ENCODE data around the gene GNMT. TPM values are rescaled to one million over a fixed set of nuclear protein-coding genes. Genes with fewer than 3 reads are reported as not detected.

The GNMT gene
- total RNA-seq, 1 donor from 2014 or later, result 0.77 TPM

DNA sequence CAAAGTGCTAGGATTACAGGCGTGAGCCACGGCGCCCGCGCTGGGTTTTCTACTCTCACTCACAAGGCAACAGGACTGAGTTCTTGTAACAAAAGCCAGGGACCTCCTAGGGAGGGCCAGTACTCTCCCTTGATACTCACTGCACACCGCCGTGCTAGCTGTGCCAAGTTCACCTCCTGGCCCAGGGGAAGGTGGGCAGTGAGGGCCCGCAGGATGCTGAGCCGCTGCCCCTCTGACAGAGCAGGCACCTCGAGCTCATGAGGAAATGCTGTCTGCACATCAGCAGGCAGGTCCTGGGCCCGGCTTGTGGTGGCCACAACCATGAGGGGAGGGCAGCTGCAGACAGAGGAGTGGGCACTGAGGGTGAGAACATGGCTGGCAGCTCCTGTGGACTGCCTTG, 6.7 kb downstream of the GNMT start:
- Histone ChIP-seq H3K4me1 (peaks cover 11% of the 10 kb centered on the region), H3K27me3 (ENCODE audit: low read depth) (no peaks in the 10 kb centered on the region), H3K36me3 (peaks cover 79% of the 10 kb centered on the region), H3K27ac (replicated peaks) (no peak overlapping the region), H3K4me3 (no peak overlapping the region), H3K9me3 (replicated peaks) (no peaks in the 10 kb centered on the region)
- TF ChIP-seq, protein P1, sequence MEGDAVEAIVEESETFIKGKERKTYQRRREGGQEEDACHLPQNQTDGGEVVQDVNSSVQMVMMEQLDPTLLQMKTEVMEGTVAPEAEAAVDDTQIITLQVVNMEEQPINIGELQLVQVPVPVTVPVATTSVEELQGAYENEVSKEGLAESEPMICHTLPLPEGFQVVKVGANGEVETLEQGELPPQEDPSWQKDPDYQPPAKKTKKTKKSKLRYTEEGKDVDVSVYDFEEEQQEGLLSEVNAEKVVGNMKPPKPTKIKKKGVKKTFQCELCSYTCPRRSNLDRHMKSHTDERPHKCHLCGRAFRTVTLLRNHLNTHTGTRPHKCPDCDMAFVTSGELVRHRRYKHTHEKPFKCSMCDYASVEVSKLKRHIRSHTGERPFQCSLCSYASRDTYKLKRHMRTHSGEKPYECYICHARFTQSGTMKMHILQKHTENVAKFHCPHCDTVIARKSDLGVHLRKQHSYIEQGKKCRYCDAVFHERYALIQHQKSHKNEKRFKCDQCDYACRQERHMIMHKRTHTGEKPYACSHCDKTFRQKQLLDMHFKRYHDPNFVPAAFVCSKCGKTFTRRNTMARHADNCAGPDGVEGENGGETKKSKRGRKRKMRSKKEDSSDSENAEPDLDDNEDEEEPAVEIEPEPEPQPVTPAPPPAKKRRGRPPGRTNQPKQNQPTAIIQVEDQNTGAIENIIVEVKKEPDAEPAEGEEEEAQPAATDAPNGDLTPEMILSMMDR (IDR thresholded peaks at IDR 0.05; ENCODE audit: borderline replicate concordance), result no peak
- no peak for DNase-seq
- intact Hi-C loops (cut with micrococcal nuclease), result no loop called here

DNA sequence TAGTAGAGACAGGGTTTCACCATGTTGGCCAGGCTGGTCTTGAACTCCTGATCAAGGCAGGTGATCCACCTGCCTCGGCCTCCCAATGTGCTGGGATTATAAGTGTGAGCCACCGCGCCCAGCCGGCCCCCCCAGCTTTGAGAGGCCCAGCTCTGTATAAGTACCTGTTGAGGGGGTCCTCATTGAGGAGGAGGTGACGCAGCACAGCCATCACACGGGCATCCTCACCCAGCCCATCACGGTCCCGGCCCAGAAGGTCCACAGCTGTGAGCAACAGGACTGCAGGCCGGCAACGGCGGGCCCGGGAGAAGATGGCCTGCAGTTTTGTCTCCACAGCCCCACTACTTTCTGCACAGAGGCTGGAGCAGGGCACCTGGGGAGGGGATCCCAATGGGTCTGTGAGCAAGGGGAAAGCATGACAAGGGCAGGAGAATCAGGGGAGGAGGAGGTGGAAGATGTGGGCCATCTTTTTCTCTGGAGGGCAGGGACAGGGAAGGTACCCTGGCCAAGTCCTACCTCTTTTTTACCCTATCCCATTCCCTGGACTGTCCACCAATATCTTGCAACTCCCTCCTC, 7.7 kb downstream of the GNMT start:
- TF ChIP-seq, protein P1 (IDR thresholded peaks at IDR 0.05; ENCODE audit: borderline replicate concordance), result no peak
- no peaks in the 10 kb centered on the region for H3K9me3 ChIP-seq (replicated peaks)
- H3K36me3 ChIP-seq, result peaks cover 74% of the 10 kb centered on the region
- intact Hi-C loops (cut with micrococcal nuclease), result no loop called here
- H3K4me1 ChIP-seq, result peaks cover 11% of the 10 kb centered on the region
- no peak for DNase-seq
- no peak overlapping the region for H3K4me3 ChIP-seq
- H3K27me3 ChIP-seq (ENCODE audit: low read depth), result no peaks in the 10 kb centered on the region
- H3K27ac ChIP-seq (replicated peaks), result no peak overlapping the region

DNA sequence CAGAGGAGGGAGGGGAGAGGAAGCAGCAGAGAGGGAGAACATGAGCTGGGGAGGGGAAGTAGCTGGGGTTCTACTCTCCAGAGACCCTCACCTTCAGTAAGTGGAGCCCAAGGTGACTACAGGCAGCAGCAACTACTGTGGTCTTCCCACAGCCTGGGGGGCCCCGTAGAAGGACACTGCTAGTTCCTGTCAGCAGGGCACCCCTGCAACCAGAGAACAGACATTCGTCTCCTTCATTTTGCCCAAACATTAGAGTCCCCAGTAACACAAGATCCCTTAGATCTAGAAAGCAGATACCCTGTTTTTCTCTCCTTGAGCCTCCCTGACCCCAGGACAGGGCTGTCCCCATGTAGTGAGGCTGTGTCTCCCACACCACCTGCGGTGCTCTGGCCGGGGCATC, 8.2 kb downstream of the GNMT start:
- H3K36me3 ChIP-seq, result peaks cover 71% of the 10 kb centered on the region
- H3K4me3 ChIP-seq, result no peak overlapping the region
- H3K4me1 ChIP-seq, result peaks cover 11% of the 10 kb centered on the region
- no peaks in the 10 kb centered on the region for H3K27me3 ChIP-seq (ENCODE audit: low read depth)
- no peak for DNase-seq
- intact Hi-C loops (cut with micrococcal nuclease), result no loop called here
- H3K27ac ChIP-seq (replicated peaks), result no peak overlapping the region
- TF ChIP-seq, protein P1 (IDR thresholded peaks at IDR 0.05; ENCODE audit: borderline replicate concordance), result no peak
- H3K9me3 ChIP-seq (replicated peaks), result no peaks in the 10 kb centered on the region

DNA sequence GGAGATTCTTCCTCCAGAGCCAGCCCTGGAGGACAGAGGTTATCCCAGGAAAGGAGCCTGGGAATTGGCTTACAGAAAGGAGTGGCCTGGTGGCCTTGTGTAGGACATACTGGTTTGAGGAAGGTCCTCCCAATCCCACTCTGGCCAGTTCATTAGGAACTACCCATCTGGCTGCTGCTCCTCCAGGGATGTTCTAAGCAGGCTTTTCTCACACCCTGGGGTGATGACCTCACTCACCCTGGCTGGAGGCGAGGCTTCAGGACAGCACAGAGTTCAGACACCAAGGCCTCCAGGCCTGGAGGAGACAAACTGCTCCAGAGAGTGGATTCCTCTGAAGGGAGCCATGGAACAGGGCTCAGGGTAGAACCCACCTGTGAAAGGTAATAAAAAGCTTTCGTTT, 8.9 kb downstream of the GNMT start:
- TF ChIP-seq, protein P1 (IDR thresholded peaks at IDR 0.05; ENCODE audit: borderline replicate concordance), result no peak
- intact Hi-C loops (cut with micrococcal nuclease), result no loop called here

DNA sequence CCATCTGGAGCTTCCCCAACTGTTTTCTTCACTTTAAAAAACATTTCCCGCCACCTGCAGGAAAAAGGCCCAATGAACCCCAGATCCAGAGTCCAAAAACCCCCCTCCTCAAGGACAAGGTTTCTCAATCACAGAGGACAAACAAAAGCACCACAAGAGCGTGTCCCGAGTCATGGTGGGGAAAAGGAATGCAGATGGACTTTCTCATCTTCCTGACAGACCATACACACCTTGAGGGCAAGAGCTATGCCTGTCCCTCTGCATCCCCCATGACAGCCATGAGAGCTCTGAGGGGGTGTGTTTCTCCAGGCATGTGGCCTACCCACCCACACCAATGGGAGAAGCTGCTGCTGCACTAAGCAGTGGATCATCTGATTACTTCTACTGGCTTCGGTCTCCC, 9.4 kb downstream of the GNMT start:
- H3K27ac ChIP-seq (replicated peaks), result no peak overlapping the region
- no peaks in the 10 kb centered on the region for H3K9me3 ChIP-seq (replicated peaks)
- H3K36me3 ChIP-seq, result peaks cover 65% of the 10 kb centered on the region
- no peaks in the 10 kb centered on the region for H3K27me3 ChIP-seq (ENCODE audit: low read depth)
- TF ChIP-seq, protein P1 (IDR thresholded peaks at IDR 0.05; ENCODE audit: borderline replicate concordance), result no peak
- no peak overlapping the region for H3K4me3 ChIP-seq
- H3K4me1 ChIP-seq, result peaks cover 11% of the 10 kb centered on the region
- intact Hi-C loops (cut with micrococcal nuclease), result no loop called here
- DNase-seq, result no peak

More for the DNA sequence above, 8.9 kb downstream of the GNMT start:
- peaks cover 11% of the 10 kb centered on the region for H3K4me1 ChIP-seq
- DNase-seq, result no peak
- peaks cover 67% of the 10 kb centered on the region for H3K36me3 ChIP-seq
- no peaks in the 10 kb centered on the region for H3K27me3 ChIP-seq (ENCODE audit: low read depth)
- H3K9me3 ChIP-seq (replicated peaks), result no peaks in the 10 kb centered on the region
- H3K4me3 ChIP-seq, result no peak overlapping the region
- H3K27ac ChIP-seq (replicated peaks), result no peak overlapping the region
